GM23338 (cell line): Measurements from ENCODE around the gene CSRNP3. TPM values are rescaled to one million over a fixed set of nuclear protein-coding genes. Genes with fewer than 3 reads are reported as not detected.

Source experiments
- ATAC-seq: fragments of 200-7000 bp; cut with Tn5 transposase; 3 replicates; pipeline ENCODE4 v1.9.1; 2020
- DNase-seq: peaks from one replicate; pipeline ENCODE4 v3.0.0-alpha.2; 2015; ENCODE audit warnings: low spot score
- H2AFZ ChIP-seq: fragments of 200-600 bp; sonication (generic); 2 replicates; pipeline ENCODE4 v1.8.0; 2016; ENCODE audit warnings: antibody characterized with exemption, mild to moderate bottlenecking, moderate library complexity
- H3F3A ChIP-seq: fragments of 200-600 bp; sonication (generic); replicated peaks from 2 replicates; pipeline ENCODE4 v1.8.0; 2017; ENCODE audit warnings: antibody characterized with exemption, mixed run types, low read depth
- H3K27ac ChIP-seq: fragments of 200-600 bp; sonication (generic); 2 replicates; pipeline ENCODE4 v1.6.1; 2016; ENCODE audit warnings: low read depth
- H3K27me3 ChIP-seq: fragments of 200-600 bp; sonication (generic); 2 replicates; pipeline ENCODE4 v1.8.0; 2016; ENCODE audit warnings: mild to moderate bottlenecking, mixed run types, moderate library complexity; ENCODE audit not compliant: insufficient read depth
- H3K36me3 ChIP-seq: fragments of 200-600 bp; sonication (generic); 2 replicates; pipeline ENCODE4 v1.8.0; 2016; ENCODE audit warnings: mild to moderate bottlenecking; ENCODE audit not compliant: insufficient read depth
- H3K4me1 ChIP-seq: fragments of 200-600 bp; sonication (generic); 2 replicates; pipeline ENCODE4 v1.8.0; 2016; ENCODE audit warnings: mild to moderate bottlenecking, moderate library complexity; ENCODE audit not compliant: insufficient read depth
- H3K4me2 ChIP-seq: fragments of 200-600 bp; sonication (generic); 2 replicates; pipeline ENCODE4 v1.7.1; 2017; ENCODE audit warnings: mixed run types
- H3K4me3 ChIP-seq: fragments of 200-600 bp; sonication (generic); 2 replicates; pipeline ENCODE4 v1.6.1; 2016; ENCODE audit warnings: mixed run types
- H3K79me2 ChIP-seq: fragments of 200-600 bp; sonication (generic); replicated peaks from 2 replicates; pipeline ENCODE4 v1.8.0; 2017; ENCODE audit warnings: mild to moderate bottlenecking; ENCODE audit not compliant: insufficient read depth
- H3K9me2 ChIP-seq: fragments of 200-600 bp; sonication (generic); 2 replicates; pipeline ENCODE4 v1.8.0; 2017; ENCODE audit not compliant: insufficient read depth
- H4K20me1 ChIP-seq: fragments of 200-600 bp; sonication (generic); replicated peaks from 2 replicates; pipeline ENCODE4 v1.8.0; 2017; ENCODE audit warnings: mild to moderate bottlenecking; ENCODE audit not compliant: insufficient read depth
- H3K27ac Mint-ChIP-seq: 2 replicates; pipeline ENCODE4 v1.8.0; 2020; ENCODE audit warnings: inconsistent platforms, mild to moderate bottlenecking, moderate library complexity, mixed read lengths
- H3K27me3 Mint-ChIP-seq: 3 replicates; pipeline ENCODE4 v1.8.0; 2022; ENCODE audit warnings: low read depth, mild to moderate bottlenecking, moderate library complexity, mixed read lengths, inconsistent platforms; ENCODE audit not compliant: insufficient read depth, poor library complexity
- H3K36me3 Mint-ChIP-seq: 3 replicates; pipeline ENCODE4 v1.8.0; 2021; ENCODE audit warnings: low read depth, mild to moderate bottlenecking, inconsistent platforms, moderate library complexity, mixed read lengths
- H3K4me1 Mint-ChIP-seq: 3 replicates; pipeline ENCODE4 v1.8.0; 2020; ENCODE audit warnings: mild to moderate bottlenecking, inconsistent platforms, mixed read lengths
- H3K4me3 Mint-ChIP-seq: 3 replicates; pipeline ENCODE4 v1.8.0; 2021; ENCODE audit warnings: moderate library complexity, mild to moderate bottlenecking, inconsistent platforms, mixed read lengths
- H3K9me3 Mint-ChIP-seq: 3 replicates; pipeline ENCODE4 v1.8.0; 2020; ENCODE audit warnings: moderate library complexity, mild to moderate bottlenecking, inconsistent platforms, mixed read lengths
- ETS1 ChIP-seq: IDR thresholded peaks from 2 replicates; pipeline ENCODE4 v1.6.1; 2016; ENCODE audit warnings: antibody characterized with exemption
- EZH2 ChIP-seq: fragments of 200-600 bp; sonication (generic); IDR thresholded peaks from one replicate; pipeline ENCODE4 v1.8.0; 2017; ENCODE audit warnings: antibody characterized with exemption, mild to moderate bottlenecking, low read depth; ENCODE audit not compliant: unreplicated experiment
- POLR2AphosphoS5 ChIP-seq: IDR thresholded peaks from 2 replicates; pipeline ENCODE4 v1.6.1; 2016; ENCODE audit warnings: antibody characterized with exemption, low read depth
- STAT1 ChIP-seq: IDR thresholded peaks from one replicate; pipeline ENCODE4 v1.6.1; 2016; ENCODE audit warnings: antibody characterized with exemption; ENCODE audit not compliant: unreplicated experiment
- ZNF114 ChIP-seq: fragments of 250-450 bp; sonication (Bioruptor Pico); IDR thresholded peaks from 2 replicates; pipeline ENCODE4 v1.5.0; 2020; ENCODE audit warnings: mild to moderate bottlenecking, moderate library complexity
- ZNF331 ChIP-seq: fragments of 250-450 bp; sonication (Bioruptor Pico); IDR thresholded peaks from 2 replicates; pipeline ENCODE4 v1.5.0; 2020; ENCODE audit warnings: low read depth, mild to moderate bottlenecking, moderate library complexity
- ZNF462 ChIP-seq: fragments of 250-450 bp; sonication (Bioruptor Pico); IDR thresholded peaks from 2 replicates; pipeline ENCODE4 v1.5.0; 2020; ENCODE audit warnings: mild to moderate bottlenecking, moderate library complexity
- polyA plus RNA-seq: library from polyadenylated mRNA; unstranded; fragments of >200 nt; fragmentation: Nextera tagmentation; extraction: Ambion mirVana; gene quantifications from 2 replicates; pipeline ENCODE4 v1.2.1, GENCODE V29; 2016
- total RNA-seq: library from RNA; depleted of rRNA; stranded (reverse); fragments of >200 nt; shearing (Covaris generic); gene quantifications from 2 replicates; pipeline ENCODE4 v1.2.3, GENCODE V29; 2014

The CSRNP3 gene
- total and polyA plus RNA-seq, 2 experiments from 2014 or later = 3.8 to 6.8 TPM

- TF ChIP-seq ZNF462 (CRISPR knock-in tag) (no peak), EZH2 (no peak)
These were observed 13.5 kb upstream of the CSRNP3 start (continued) for GRCh38 chr2:165456027-165456426.

GRCh38 chr2:165462443-165462842, 7.1 kb upstream of the CSRNP3 start:
- no peak for ATAC-seq
- Histone ChIP-seq H3K27me3 (no peaks in the 10 kb centered on the region), H3F3A (no peaks in the 10 kb centered on the region), H3K36me3 (no peaks in the 10 kb centered on the region), H2AFZ (no peak overlapping the region; the same call in 1 of the 2 replicates), H3K79me2 (no peaks in the 10 kb centered on the region), H3K4me2 (no peak overlapping the region), H3K4me3 (no peak overlapping the region), H3K27ac (no peak overlapping the region), H3K9me2 (no peaks in the 10 kb centered on the region), H4K20me1 (no peaks in the 10 kb centered on the region), H3K4me1 (no peaks in the 10 kb centered on the region)
- no peak overlapping the region for H3K27ac Mint-ChIP-seq
- H3K27me3 Mint-ChIP-seq = no peaks in the 10 kb centered on the region
- no peaks in the 10 kb centered on the region for H3K9me3 Mint-ChIP-seq
- no peak overlapping the region for H3K4me3 Mint-ChIP-seq
- no peak for DNase-seq
- H3K4me1 Mint-ChIP-seq = no peaks in the 10 kb centered on the region; the same call in 2 of the 3 replicates
- H3K36me3 Mint-ChIP-seq = no peaks in the 10 kb centered on the region
- TF ChIP-seq ZNF462 (CRISPR knock-in tag) (no peak), POLR2AphosphoS5 (no peak), STAT1 (no peak), EZH2 (no peak), ETS1 (no peak), ZNF331 (CRISPR knock-in tag) (no peak), ZNF114 (CRISPR knock-in tag) (no peak)
